ENCODE measurements around the gene AOAH. TPM values are rescaled to one million over a fixed set of nuclear protein-coding genes. Genes with fewer than 3 reads are reported as not detected.
A peak's percentile ranks its signal among the peaks of the same experiment; 100 is the strongest.

AOAH gene
- total and polyA plus RNA-seq, 11 donors = 0.65 to 42.0 (median 1.8) TPM

- intact Hi-C loops (cut with DNase I) = no loop called here
- Histone ChIP-seq H3K27me3 (no peaks in the 10 kb centered on the region), H3K4me3 (no peak overlapping the region), H3K9me3 (peaks cover 0 to 8% (median 0%) of the 10 kb centered on the region in 12 donors), H3K36me3 (no peaks in the 10 kb centered on the region), H3K27ac (no peak overlapping the region), H3K4me1 (peaks cover 0 to 77% (median 0%) of the 10 kb centered on the region in 12 donors)
- DNase-seq (peak in 1 of 5 donors; percentile 34), ATAC-seq (peak in 3 of 4 donors; percentile 62 to 84 (median 67))
- TF ChIP-seq POLR2A (IDR thresholded peaks at IDR 0.05) (no peak), CTCF (IDR thresholded peaks at IDR 0.05) (no peak)
- 35 to 43% (median 39%) methylated on average over 5 of the region's 5 CpGs for WGBS, 4 donors
These were observed 22.1 kb upstream of the AOAH start for GRCh38 chr7:36746347-36746746.

- peak overlapping the region in 1 of 12 donors; percentile 59 for H3K27ac ChIP-seq
These were observed 18.8 kb upstream of the AOAH start for GRCh38 chr7:36742911-36743775.

GRCh38 chr7:36741866-36742265, 17.6 kb upstream of the AOAH start:
- peaks cover 0 to 53% (median 0%) of the 10 kb centered on the region in 12 donors for H3K4me1 ChIP-seq

More at GRCh38 chr7:36742911-36743775, 18.8 kb upstream of the AOAH start:
- H3K27me3 ChIP-seq = no peaks in the 10 kb centered on the region
- no peak overlapping the region for H3K4me3 ChIP-seq
- TF ChIP-seq CTCF (IDR thresholded peaks at IDR 0.05) (no peak), POLR2A (IDR thresholded peaks at IDR 0.05) (no peak)
- peaks cover 0 to 8% (median 0%) of the 10 kb centered on the region in 12 donors for H3K9me3 ChIP-seq
- WGBS, 4 donors = 81 to 86% (median 82%) methylated on average over 6 of the region's 6 CpGs
- H3K4me1 ChIP-seq = peaks cover 0 to 57% (median 0%) of the 10 kb centered on the region in 12 donors
- intact Hi-C loops (cut with DNase I) = no loop called here
- H3K36me3 ChIP-seq = no peaks in the 10 kb centered on the region
- DNase-seq (peak in 2 of 5 donors; percentile 37 to 53), ATAC-seq (peak; percentile 29 to 73 (median 44))

More at GRCh38 chr7:36741866-36742265, 17.6 kb upstream of the AOAH start:
- H3K9me3 ChIP-seq = peaks cover 0 to 8% (median 0%) of the 10 kb centered on the region in 12 donors
- no peaks in the 10 kb centered on the region for H3K36me3 ChIP-seq
- intact Hi-C loops (cut with DNase I) = no loop called here
- H3K27me3 ChIP-seq = no peaks in the 10 kb centered on the region
- TF ChIP-seq POLR2A (IDR thresholded peaks at IDR 0.05) (no peak), CTCF (IDR thresholded peaks at IDR 0.05) (no peak)
- 88 to 94% (median 91%) methylated on average over 3 of the region's 3 CpGs for WGBS, 4 donors
- H3K27ac ChIP-seq = peak overlapping the region in 1 of 12 donors; percentile 32
- no peak overlapping the region for H3K4me3 ChIP-seq
- ATAC-seq = no peak
- DNase-seq = no peak

Measured in heart left ventricle (tissue), 16 donors.